ENCODE measurements around the gene HERC4.

Gene HERC4

DNA sequence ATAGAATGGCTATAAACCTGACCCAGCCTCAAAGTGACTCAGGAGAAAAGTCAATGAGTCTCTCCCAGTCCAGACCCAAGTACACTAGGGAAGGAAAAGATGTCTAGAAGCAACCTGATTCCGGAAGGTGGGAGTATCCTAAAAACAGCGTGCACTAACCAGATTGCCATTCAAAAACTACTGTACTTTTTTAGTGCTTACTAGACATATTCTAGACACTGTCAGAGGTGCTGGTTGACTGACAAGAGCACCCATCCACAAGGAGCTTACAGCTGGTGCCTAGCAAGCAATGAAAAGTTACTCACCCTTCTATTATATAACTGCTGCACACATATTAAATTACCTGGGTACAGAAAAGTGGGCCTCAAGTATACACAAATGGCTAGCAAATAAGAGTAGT is 109.6 kb downstream of the HERC4 start:
- no peak for DNase-seq (ENCODE audit: low spot score)

DNA sequence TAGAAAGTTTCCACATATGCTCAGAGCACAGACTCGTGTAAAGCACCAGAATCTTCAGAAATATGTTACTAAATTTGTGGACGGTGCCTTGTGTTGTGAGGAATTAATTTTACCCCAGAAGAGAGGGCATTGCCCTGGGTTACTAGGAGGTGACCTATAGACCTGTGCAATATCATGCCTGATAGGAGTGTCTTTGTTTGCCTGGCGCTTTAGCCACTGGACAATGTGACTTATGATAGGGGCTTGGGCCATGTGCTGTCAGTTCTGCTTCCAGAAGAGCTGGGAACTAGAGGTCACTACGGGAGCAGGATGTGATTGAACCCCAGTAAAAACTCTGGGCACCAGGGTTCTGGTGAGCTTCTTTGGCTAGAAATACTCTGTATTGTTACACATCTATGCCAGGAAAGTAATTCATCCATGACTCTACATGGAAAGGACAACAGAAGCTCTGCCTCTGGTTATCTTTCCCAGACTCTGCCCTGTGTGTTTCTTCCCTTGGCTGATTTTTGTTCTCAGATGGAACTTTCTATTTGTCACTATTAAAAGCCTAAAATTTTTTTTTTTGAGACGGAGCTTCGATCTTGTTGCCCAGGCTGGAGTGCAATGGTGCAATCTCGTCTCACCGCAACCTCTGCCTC is 115.1 kb downstream of the HERC4 start:
- no peak for DNase-seq (ENCODE audit: low spot score)

DNA sequence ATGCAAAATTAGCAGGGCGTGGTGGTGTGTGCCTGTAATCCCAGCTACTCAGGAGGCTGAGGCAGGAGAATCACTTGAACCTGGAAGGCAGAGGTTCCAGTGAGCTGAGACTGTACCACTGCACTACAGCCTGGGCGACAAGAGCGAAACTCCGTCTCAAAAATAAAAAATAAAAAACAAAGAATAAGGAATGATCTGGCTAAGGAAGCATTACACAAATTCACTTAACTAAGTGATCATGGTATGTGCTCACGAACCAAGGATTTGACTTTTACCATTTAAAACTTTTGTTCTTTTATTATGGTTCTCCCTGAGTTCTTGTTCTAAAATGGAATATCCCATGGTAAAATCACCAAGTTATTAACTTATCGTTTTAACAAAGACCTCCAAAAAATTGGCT is 119.5 kb downstream of the HERC4 start:
- DNase-seq (ENCODE audit: low spot score) = no peak

DNA sequence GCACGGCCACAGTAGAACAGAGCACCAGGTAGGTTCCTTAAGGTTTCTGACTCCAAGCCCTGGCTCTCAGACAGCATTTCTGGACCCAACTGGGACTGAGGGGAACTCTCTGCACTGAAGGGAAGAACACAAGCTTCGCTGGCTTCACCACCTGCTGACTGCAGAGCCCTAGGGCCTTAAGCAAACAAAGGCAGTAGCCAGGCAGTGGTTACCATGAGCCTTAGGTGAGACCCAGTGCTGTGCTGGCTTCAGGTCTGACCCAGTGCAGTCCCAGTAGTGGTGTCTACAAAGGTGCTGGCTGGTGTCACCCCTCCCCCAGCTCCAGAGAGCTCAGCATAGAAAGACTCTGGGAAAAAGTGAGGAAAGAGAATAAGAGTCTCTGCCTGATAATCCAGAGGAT is 131.2 kb downstream of the HERC4 start:
- DNase-seq (ENCODE audit: low spot score) = no peak

DNA sequence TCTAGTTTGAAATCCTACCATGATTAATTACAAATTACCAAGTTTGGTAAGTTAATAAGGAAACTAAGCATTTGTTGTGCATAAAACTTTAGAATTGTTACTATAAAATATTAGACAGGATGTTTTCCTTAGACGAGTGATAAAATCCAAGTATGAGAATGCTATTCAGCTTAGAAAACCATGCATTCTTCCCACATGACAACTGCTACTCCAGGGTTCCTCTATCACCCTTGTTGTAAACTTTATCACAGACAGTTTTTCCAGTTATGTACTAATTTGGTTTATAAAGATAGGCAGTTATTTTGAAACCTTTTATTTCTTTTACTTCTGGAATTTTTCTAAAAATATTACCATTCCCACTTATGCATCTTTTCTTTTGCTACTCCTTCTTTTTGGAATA is 138.7 kb downstream of the HERC4 start:
- DNase-seq (ENCODE audit: low spot score) = peak; percentile 37

DNA sequence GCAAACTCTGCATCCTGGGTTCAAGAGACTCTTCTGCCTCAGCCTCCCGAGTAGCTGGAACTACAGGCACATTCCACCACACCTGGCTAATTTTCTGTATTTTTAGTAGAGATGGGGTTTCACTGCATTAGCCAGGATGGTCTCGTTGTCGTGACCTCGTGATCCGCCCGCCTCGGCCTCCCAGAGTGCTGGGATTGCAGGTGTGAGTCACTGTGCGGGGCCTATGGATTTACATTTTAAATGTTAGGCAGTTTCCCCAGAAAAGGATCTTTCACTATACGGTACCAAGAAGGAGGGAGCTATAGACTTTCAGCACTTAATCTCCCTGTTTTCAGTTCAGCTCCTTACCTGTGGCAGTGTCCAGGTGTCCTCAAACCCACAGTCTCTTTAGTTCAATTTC is 139.9 kb downstream of the HERC4 start:
- DNase-seq (ENCODE audit: low spot score) = no peak

DNA sequence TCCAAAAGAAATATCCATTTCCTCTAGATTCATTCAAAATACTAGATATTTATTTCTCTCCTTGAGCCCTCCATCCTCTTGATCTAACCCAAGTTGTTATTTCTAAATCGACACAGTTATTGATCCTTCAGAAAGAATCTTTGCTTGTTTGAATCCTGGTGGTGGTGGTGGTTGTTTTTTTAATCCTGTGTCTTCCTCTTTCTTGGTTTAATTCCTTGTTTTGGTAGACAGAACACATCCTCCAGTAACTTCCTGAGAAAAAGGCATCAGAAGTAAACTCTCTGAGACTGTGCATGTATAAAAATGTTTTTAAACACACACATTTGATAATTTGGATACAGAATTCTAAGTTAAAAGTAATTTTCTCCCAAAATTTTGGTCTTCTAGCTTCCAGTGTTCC is 140.7 kb downstream of the HERC4 start:
- DNase-seq (ENCODE audit: low spot score) = no peak

DNA sequence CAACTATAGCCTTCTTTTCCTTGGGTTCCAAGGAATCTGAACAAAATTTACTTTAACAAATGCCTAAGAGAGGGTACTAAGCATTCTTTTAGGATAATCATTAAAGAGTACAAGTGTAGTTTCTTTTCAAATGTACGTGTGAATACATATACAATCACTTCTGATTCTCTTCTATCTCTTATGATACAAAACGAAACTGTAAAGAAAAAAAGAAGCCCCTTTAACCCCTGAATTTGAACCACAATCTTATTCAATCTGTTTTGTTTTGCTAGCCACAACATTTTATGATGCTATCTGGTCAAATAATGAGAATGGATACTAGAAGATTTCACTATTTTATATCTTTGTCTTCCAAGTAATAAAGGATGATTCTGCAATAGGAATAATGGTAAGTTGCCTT is 141.9 kb downstream of the HERC4 start:
- DNase-seq (ENCODE audit: low spot score) = no peak

DNA sequence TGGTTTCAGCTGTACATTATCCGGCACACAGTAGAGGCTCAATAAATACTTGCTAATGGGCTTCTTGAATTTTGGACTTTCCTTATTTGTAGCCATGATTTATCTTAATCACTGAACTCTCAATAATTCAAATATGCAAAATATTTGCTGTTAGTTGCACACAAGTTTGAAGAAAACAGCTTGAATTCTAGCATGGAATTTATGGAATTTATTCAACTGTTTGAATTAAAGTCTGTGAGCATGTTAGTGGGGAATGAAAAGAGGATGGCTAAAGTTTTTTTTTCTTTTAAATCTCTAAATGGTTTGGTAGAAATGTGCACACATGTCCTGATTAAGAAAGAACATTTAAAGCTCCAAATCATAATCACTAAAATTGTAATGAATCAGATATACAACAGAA is 148.1 kb downstream of the HERC4 start:
- peak; percentile 50 for DNase-seq (ENCODE audit: low spot score)

DNA sequence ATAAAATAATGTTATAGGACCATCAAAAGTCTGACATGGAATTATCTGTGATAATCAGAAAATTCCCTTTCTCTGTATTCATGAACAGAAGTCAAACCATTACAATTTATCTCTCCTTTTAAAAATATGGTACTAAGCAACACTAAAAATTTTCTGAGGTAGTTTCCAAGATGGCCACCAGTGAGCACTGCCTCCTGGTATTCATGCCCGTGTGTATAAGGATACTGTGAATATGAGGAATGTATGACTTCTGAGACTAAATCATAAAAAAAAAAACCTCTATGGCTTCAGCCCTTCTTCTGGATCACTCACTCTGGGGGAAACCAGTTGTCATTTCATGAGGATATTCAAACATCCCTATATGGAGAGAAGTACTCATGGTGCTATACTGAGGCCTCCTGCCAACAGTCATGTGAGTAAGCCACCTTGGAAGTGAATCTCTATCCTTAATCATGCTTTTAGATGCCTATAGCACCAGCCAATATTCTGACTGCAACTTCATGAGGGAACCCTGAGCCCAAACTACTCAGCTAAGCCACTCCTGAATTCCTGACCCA is 149.6 kb downstream of the HERC4 start:
- peak; percentile 43 for DNase-seq (ENCODE audit: low spot score)

DNA sequence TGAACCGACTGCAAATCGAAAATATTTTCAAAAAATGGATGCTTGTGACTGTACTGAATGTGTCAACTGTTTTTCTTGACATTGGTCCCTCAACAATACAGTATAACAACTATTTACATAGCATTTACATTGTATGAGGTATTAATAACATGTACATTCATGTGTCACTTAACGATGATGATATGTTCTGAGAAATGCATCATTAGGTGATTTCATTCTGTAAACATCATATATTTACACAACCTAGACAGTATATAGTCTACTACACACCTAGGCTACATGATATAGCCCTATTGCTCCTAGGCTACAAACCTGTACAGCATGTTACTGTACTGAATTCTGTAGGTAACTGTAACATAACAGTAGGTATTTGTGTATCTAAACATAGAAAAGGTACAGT is 150.9 kb downstream of the HERC4 start:
- no peak for DNase-seq (ENCODE audit: low spot score)

DNA sequence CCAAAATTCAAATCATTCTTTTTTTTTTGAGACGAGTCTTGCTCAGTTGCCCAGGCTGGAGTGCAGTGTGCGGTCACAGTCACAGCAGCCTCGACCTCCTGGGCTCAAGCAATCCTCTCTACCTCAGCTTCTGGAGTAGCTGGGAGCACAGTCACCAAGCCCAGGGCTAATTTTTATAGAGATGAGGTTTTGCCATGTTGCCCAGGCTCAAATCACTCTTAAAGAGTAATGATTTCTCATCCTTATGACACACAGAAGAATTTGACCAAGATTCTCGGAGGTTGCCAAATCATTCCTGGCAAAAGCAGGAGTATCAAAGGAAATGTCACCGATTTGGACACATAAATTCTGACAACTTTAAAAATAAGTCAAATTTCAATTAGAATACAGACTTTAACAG is 151.5 kb downstream of the HERC4 start:
- peak; percentile 35 for DNase-seq (ENCODE audit: low spot score)

DNA sequence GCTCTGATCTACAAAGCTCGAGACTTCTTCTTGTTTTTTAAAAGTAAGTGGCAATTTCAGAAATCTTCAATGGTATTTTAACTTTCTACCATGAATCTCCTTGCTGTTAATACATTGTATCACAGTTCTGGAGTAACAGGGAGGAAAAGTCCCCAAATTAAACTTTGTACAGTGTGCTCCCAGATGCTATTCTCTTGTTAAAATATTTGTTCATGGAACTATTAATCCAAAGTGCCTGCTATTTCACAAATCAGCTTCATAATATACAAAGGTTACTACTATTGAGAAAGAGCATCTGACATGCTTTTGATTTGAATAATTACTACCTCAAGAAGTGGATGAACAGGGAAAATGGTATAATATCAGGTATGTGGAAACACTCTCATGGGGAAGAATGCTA is 154.0 kb downstream of the HERC4 start:
- DNase-seq (ENCODE audit: low spot score) = no peak

DNA sequence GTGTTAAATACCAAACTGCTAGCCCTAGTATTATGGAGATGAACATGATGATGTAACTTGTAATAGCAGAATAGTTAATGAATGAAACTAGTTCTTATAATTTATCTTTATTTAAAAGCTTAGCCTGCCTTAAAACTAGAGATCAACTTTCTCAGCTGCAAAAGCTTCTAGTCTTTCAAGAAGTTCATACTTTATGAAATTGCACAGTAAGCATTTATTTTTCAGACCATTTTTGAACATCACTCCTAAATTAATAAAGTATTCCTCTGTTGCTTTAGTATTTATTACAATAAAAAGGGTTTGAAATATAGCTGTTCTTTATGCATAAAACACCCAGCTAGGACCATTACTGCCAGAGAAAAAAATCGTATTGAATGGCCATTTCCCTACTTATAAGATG is 157.4 kb downstream of the HERC4 start:
- no peak for DNase-seq (ENCODE audit: low spot score)

DNA sequence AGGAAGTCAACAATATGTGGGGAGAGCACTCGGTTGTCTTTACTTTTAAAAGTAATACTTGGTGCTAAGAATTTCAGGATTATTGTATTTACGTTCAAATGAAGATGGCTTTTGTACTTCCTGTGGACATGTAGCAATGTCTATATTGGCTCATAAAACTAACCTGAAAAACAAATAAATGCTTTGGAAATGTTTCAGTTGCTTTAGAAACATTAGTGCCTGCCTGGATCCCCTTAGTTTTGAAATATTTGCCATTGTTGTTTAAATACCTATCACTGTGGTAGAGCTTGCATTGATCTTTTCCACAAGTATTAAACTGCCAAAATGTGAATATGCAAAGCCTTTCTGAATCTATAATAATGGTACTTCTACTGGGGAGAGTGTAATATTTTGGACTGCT is 157.9 kb downstream of the HERC4 start:
- no peak for DNase-seq (ENCODE audit: low spot score)

DNA sequence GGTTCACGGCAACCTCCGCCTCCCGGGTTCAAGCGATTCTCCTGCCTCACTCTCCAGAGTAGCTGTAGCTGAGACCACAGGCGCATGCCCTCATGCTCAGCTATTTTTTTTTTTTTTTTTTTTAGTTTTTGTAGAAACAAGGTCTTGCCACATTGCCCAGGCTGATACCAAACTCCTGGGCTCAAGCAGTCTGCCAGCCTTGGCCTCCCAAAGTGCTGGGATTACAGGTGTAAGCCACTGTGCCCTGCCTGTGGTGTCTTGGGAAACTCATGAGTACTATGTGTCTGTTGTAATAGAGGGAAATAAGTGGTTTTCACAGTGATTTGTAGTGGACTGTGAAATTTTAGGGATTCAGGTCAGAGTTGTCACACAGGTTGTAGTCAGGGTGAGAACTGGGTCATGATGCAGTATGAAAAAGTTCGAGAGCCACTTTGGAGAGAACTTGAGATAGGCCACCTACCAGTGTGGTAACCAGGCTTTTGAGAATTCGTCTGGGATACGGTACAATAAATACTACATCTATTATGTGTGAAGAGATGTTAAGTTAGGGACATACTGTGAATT is 160.2 kb downstream of the HERC4 start:
- DNase-seq (ENCODE audit: low spot score) = no peak

DNA sequence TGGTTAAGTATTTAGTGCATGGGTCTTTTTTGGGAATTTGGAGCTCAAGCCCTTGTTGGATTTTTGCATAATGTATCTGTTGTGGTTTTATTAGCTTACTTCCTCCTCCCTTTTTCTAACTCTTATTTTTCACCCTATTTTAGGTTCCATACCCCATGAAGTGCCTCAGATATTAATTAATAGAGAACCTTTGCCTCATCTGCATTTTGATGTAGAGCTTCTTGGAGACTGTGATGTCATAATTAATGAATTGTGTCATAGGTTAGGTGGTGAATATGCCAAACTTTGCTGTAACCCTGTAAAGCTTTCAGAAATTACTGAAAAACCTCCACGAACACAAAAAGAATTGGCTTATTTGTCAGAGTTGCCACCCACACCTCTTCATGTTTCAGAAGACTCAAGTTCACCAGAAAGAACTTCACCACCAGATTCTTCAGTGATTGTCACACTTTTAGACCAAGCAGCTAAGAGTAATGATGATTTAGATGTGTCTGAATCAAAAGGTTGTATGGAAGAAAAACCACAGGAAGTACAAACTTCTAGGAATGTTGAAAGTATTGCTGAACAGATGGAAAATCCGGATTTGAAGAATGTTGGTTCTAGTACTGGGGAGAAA is 162.6 kb downstream of the HERC4 start:
- peak; percentile 38 for DNase-seq (ENCODE audit: low spot score)

DNA sequence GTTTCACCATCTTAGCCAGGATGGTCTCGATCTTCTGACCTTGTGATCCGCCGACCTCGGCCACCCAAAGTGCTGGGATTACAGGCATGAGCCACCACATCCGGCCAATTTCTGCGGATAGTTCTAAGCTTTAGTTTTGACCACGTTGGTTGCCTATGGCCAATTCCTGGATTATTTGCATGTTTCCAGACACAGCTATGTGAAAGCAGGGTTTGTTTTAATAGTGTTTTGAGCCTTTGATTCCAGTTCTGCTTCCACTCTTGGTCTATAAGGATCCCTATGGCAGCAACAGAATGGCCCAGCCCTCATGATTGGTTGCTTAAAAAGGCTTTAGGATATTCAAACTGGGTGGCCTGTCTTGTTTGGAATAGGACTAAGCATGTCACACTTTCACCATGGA is 171.5 kb downstream of the HERC4 start:
- DNase-seq (ENCODE audit: low spot score) = no peak

DNA sequence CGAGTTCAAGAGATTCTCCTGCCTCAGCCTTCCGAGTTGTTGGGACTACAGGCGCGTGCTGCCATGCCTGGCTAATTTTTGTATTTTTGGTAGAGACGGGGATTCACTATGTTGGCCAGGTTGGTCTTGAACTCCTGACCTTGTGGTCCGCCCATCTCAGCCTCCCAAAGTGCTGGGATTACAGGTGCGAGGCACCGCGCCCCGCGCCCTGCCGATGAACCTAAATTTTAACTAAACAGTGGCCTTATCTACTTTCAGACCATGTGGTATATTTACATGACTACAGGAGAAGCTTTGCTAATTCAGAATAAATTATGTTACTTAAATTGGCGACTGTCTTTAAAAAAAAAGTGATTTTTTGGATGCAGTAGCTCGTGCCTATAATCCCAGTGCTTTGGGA is 181.4 kb downstream of the HERC4 start:
- DNase-seq (ENCODE audit: low spot score) = no peak

DNA sequence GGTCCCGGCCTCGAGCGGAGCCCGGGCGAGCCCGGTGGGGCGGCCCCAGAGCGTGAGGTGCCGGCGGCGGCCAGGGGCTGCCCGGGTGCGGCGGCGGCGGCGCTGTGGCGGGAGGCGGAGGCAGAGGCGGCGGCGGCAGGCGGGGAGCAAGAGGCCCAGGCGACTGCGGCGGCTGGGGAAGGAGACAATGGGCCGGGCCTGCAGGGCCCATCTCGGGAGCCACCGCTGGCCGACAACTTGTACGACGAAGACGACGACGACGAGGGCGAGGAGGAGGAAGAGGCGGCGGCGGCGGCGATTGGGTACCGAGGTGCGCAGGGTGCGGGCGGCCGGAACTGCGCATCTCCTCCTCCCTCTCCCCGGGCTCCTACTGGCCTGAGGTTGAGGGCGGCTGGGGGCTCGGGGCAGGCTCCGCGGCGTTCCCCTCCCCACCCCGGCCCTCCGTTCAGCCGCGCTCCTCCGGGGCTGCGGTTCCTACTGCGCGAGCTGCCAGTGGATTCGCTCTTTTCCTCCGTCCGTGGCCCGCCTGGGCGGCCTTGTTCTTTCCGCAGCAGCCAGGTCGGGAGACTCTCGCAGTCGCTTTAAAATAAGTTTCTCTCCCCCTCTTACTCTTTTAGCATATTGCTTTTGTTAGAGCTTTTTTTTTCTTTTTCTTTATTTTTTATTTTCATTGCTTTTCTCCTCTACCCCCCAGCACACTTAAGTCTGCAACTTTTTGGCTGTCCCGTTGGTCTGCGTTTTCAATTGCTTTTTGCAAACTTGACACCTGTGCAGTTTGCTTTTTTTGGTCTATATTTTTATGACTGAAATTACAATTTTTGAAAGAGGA is 190.0 kb downstream of the HERC4 start:
- DNase-seq (ENCODE audit: low spot score) = peak; percentile 88

DNA sequence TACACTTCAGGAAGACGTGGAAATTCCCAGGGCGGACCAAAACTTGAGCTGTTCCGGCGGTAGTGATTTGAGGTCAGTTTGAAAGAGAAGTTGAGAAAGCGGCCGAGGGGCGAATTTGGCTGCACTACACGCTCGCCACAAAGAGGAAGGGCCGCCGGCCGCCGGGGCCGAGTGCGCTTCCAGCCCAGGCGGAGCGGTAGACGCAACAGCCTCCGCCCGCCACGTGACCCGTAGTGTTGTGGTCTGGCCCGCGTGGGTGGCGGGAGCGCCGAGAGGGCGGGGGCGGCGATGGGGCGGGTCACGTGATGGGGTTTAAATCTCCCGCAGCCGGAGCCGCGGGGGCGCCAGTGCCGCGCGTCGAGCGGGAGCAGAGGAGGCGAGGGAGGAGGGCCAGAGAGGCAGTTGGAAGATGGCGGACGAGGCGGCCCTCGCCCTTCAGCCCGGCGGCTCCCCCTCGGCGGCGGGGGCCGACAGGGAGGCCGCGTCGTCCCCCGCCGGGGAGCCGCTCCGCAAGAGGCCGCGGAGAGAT is 190.7 kb downstream of the HERC4 start, which contains the start of gene SIRT1:
TSS of gene SIRT1 (plus strand) at position 344 of the 529 bp plus-strand sequence. CDS start at position 410, 66 bp downstream.
- peak; percentile 97 for DNase-seq (ENCODE audit: low spot score)

DNA sequence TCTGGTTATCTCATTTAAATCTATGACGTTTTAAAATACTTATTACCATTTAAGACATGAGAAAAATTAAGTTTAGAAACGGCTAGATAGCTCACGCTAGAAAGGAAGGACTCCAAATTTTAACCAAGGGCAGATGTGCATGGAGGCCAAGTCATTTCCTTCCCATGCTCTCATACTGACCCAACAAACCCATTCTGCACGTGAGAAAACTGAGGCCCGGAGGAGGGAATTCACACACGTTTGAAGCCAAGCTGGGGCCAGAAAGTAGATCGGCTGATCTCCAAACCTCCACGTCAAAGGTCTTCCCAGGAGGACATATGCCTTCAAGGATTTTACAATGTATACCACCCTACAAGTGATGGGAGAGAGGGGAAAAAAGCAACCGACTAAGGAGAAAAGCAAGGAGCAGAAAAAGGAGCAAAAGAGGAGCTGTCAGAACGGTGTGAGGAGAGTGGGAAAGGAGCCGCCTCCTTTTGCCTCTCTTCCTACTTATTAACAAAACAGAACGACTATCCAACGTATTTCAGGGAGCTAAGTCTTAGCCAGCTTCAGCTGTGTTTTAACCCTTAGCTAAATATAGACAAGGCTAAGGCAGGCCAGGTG is 191.3 kb downstream of the HERC4 start:
- DNase-seq (ENCODE audit: low spot score) = peak; percentile 41

All from GM03348 (cell line).